Anterior cingulate cortex (tissue), 58 donors: ENCODE measurements around the gene DLG1.

Experiments used
- DNase-seq, 58 donors: peaks; one replicate each; lab custom pipeline; 2025; lab: John Stamatoyannopoulos, UW

DLG1 gene

GRCh38 chr3:197320582-197320981 lies 22.2 kb upstream of the DLG1 start:
- no peak for DNase-seq

- no peak for DNase-seq
Measured at GRCh38 chr3:197317250-197317963, 19.0 kb upstream of the DLG1 start.

GRCh38 chr3:197312431-197312830 lies 14.0 kb upstream of the DLG1 start:
- DNase-seq: no peak

GRCh38 chr3:197311591-197311990 lies 13.2 kb upstream of the DLG1 start:
- DNase-seq: no peak

- no peak for DNase-seq
Measured at GRCh38 chr3:197309528-197310361, 11.3 kb upstream of the DLG1 start.

GRCh38 chr3:197308591-197308990 lies 10.2 kb upstream of the DLG1 start:
- no peak for DNase-seq

GRCh38 chr3:197306374-197307086 lies 8.1 kb upstream of the DLG1 start:
- DNase-seq: no peak

- no peak for DNase-seq
Measured at GRCh38 chr3:197305854-197306253, 7.4 kb upstream of the DLG1 start.

GRCh38 chr3:197303452-197303851 lies 5.0 kb upstream of the DLG1 start:
- no peak for DNase-seq

GRCh38 chr3:197302696-197303341 lies 4.4 kb upstream of the DLG1 start:
- DNase-seq: no peak

GRCh38 chr3:197302033-197302432 lies 3.6 kb upstream of the DLG1 start:
- DNase-seq: no peak

GRCh38 chr3:197300361-197300760 lies 1.9 kb upstream of the DLG1 start:
- no peak for DNase-seq

- DNase-seq: peak in 1 of 58 donors; percentile 13
Measured at GRCh38 chr3:197298945-197299854, 788 bp upstream of the DLG1 start.

- DNase-seq: peak; percentile 24 to 87 (median 76)
Measured at GRCh38 chr3:197297476-197298340, 704 bp downstream of the DLG1 start.

- DNase-seq: no peak
Measured at GRCh38 chr3:197297002-197297401, 1.4 kb downstream of the DLG1 start.

- no peak for DNase-seq
Measured at GRCh38 chr3:197296545-197296944, 1.9 kb downstream of the DLG1 start.

- no peak for DNase-seq
Measured at GRCh38 chr3:197295871-197296270, 2.5 kb downstream of the DLG1 start.

- DNase-seq: no peak
Measured at GRCh38 chr3:197293605-197294237, 4.7 kb downstream of the DLG1 start.
